ENCODE measurements around the gene SCN9A.

DNA sequence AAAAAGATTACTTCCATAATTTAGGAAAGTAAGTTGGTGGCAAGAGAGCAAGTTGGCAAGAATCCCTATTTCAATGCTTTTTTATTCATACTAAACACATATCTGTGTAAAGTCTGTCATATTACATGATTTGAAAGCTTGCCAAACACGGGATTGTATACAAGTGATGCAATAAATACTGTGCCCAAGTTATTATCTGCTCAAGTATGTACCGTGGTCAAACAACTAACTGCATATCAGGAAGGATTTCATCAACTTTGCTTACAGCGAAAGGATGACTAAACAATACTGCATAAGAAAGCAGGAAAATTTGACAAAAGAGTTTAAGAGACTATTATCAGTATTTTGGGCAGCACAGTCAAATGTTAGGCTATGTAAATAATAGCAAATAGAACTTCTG lies 178.3 kb downstream of the SCN9A start:
- TF ChIP-seq, protein P1, sequence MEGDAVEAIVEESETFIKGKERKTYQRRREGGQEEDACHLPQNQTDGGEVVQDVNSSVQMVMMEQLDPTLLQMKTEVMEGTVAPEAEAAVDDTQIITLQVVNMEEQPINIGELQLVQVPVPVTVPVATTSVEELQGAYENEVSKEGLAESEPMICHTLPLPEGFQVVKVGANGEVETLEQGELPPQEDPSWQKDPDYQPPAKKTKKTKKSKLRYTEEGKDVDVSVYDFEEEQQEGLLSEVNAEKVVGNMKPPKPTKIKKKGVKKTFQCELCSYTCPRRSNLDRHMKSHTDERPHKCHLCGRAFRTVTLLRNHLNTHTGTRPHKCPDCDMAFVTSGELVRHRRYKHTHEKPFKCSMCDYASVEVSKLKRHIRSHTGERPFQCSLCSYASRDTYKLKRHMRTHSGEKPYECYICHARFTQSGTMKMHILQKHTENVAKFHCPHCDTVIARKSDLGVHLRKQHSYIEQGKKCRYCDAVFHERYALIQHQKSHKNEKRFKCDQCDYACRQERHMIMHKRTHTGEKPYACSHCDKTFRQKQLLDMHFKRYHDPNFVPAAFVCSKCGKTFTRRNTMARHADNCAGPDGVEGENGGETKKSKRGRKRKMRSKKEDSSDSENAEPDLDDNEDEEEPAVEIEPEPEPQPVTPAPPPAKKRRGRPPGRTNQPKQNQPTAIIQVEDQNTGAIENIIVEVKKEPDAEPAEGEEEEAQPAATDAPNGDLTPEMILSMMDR (IDR thresholded peaks at IDR 0.05) = no peak
- no peak for TF ChIP-seq ZFX (IDR thresholded peaks at IDR 0.05; ENCODE audit: borderline replicate concordance)

Measured in 22Rv1 (cell line).